Measurements from ENCODE around the gene NHLH1.

The NHLH1 gene

GRCh38 chr1:160359559-160360226 is 7.2 kb upstream of the NHLH1 start:
- DNase-seq: no peak

DNA sequence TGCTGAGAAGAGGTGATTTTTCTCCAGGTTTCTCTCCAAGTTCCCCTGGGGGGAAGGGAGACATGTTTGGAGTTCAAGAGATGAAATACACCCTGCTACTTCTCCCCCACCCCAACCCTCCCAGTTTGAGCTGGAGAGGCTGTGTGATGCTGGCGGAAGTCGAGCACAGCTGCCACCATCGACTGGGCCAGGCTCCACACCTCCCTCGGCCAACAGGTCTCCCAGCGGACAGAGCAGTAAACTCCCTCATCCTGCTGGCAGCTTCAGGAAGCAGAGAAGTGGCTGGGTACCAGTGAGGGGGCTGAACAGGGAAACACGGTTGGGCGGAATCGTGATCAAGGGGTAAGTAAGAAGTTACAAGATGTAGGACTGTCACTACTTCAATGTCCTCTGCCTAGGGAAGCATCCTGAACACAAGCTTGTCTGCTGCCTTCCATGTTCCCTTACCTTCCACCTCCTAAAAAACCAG is 6.6 kb upstream of the NHLH1 start:
- DNase-seq: no peak

- no peak for DNase-seq
Observed at GRCh38 chr1:160361199-160361598, 5.7 kb upstream of the NHLH1 start.

DNA sequence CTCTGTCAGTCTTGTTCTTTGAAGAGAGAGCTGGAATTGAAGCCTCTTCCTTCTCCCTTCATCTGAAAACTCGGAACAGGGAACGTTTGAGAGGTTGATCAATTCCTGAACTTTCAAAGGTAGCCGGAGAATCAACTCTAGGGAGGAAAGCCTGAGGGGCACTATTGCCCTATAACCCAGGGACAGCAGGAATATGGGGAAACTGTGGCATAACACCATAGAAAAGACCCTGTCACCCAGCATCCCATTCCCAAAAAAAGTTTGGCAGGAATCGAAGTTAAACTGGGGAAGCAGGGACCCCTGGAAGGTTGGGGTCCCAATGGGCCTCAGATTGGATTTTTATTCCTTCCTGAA is 5.1 kb upstream of the NHLH1 start:
- no peak for DNase-seq

DNA sequence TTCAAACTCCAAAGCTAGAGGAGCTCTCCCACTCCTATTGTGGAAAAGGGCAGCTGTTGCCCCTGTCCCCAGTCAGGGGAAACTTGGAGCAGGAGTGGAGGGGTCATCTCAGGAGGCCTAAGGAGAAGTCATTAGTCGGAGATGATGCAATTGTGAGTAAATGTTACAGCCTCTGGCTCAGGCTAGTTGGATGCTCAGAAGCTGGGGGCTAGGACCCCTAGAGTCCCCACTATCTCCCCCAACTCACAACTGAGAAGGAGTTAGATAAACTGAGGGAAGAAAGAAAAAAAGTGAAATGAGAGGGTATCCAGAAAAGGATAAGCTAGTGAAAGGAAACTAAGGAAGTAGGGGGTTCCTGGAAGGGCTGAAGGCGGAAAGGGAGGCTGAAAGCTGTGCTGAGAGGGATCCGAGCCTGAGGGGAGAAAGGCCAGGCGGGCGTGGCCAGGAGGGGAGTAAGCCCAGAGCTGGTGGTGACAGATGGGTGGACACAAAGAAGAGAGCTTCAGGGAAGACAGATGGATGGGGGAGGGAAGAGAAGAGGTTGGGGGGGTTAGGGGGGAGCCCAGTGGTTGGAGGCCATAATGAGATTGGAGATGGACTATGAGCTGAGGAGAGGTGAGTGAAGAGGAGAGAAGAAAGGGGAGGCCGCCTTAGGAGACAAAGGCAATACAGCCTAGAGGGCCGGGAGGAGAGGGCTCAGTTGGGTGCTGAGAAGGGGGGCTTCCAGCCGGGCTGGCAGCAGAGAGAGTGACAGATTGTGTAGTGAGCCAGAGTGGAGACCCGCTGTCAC is 4.5 kb upstream of the NHLH1 start:
- no peak for DNase-seq

- DNase-seq: no peak
Observed at GRCh38 chr1:160363010-160363409, 3.9 kb upstream of the NHLH1 start.

DNA sequence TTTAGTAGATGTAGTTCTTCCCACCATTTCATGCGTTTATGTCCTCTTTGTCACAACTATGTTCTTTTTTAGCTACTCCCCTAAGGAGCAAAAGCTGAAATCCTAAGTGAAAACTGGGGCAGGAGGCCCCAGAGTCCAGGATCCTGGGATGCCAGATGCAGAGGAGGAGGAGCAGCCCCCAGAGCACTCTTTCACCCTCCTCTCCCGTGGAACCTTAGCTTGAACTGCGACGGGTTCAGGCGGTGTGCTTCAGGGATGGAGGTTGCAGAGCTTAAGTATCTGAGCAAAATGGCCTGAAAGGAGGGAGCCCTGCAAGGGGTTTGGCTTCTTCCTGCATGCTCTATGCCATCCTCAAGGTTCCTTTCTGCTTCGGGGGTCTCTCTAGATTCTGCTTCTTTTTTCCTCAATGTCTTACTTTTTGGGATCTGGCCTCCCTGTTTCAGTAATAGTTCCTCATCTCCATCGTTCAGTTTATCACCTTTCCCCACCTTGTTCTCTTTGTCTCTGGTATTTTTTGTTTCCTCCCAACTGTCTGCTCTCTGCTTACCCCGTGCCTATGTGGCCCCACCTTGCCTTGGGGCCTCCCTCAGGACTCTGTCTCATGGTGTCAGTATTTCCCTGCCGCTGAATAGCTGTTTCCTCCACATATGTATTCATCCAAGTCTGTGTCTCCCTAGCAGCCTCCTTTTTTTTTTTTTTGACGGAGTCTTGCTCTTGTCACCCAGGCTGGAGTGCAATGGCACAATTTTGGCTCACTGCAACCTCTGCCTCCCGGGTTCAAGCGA is 2.7 kb upstream of the NHLH1 start:
- DNase-seq: no peak

- no peak for DNase-seq
Observed at GRCh38 chr1:160365325-160365724, 1.5 kb upstream of the NHLH1 start.

- no peak for DNase-seq
Observed at GRCh38 chr1:160367516-160367900, 637 bp downstream of the NHLH1 start.

- no peak for DNase-seq
Observed at GRCh38 chr1:160367934-160368923, 1.4 kb downstream of the NHLH1 start.

- no peak for DNase-seq
Observed at GRCh38 chr1:160369087-160369486, 2.2 kb downstream of the NHLH1 start.

DNA sequence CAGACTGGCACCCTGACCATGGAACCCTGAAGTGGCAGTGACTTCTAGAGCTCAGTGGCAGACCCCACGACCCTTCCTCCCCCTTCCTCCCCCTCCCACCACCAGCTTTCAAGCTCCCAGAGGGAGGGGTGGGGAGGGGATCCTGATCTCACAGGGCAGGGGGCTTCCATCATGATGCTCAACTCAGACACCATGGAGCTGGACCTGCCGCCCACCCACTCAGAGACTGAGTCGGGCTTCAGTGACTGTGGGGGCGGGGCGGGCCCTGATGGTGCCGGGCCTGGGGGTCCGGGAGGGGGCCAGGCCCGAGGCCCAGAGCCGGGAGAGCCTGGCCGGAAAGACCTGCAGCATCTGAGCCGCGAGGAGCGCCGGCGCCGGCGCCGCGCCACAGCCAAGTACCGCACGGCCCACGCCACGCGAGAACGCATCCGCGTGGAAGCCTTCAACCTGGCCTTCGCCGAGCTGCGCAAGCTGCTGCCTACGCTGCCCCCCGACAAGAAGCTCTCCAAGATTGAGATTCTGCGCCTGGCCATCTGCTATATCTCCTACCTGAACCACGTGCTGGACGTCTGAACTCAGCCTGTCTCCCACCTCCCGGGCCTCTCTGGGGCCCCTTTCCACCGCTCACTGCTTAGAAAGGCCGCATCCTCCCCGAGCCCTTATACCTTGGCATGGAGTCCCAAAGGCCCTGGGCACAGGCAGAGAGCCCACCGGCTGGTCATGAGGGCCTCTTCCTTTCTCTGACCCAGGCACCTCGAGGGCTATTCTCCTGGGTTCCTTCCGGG is 3.9 kb downstream of the NHLH1 start:
- DNase-seq: no peak

GRCh38 chr1:160371346-160371631 is 4.4 kb downstream of the NHLH1 start:
- no peak for DNase-seq

GRCh38 chr1:160371756-160372155 is 4.9 kb downstream of the NHLH1 start:
- DNase-seq: no peak

DNA sequence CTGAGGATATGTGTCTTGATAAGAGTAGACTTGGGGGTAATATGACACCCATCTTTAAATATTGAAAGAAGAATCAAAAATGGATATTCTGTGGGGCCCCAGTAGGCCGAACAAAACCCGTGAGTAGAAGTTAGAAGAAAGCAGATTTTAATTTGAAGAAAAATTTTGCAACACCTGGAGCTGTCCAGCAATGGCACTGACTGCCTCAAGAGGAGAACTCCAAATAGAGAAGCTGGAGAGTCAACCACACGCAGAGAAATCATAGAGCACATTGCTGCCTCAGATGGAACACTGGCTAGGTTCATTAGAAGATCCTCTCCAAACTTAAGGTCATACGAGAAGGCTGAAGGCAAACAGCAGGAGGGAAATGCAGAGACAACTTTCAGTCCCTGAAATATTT is 6.8 kb downstream of the NHLH1 start:
- DNase-seq: no peak

DNA sequence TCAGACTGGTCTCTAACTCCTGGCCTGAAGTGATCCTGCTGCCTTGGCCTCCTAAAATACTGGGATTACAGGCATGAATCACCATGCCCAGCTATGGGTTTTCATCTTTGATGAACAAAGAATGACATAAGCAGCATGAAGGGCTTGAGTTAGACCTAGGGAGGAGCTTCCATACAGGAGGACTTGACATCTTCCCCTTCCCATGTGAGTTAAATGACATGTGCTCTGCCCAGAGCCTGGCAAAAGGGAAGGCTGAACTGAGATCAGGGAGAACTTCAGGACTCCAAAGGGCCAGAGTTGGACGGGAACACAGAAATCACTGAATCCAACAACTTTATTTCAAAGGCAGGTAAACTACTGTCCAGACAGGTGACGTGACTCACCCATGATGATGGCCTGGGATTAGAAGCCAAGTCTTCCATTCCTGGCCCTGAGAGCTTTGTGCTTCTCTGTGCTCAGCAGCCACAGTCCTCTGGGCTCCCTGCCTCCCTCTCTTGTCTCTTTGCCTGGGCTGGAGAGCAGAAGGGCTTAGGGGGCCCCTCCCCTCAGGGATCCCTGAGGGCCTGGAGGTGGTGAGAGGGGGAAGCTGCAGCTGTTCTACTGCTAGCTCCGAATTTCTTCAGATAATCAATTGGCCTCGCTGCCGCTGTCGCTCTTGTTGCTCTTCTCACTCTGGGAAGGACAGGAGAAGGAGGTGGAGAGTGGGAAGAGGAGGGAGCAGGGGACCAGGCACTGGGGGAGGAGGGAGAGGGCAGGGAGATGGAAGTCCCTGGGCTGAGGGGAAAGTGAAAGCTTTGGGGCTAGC is 7.6 kb downstream of the NHLH1 start:
- no peak for DNase-seq

DNA sequence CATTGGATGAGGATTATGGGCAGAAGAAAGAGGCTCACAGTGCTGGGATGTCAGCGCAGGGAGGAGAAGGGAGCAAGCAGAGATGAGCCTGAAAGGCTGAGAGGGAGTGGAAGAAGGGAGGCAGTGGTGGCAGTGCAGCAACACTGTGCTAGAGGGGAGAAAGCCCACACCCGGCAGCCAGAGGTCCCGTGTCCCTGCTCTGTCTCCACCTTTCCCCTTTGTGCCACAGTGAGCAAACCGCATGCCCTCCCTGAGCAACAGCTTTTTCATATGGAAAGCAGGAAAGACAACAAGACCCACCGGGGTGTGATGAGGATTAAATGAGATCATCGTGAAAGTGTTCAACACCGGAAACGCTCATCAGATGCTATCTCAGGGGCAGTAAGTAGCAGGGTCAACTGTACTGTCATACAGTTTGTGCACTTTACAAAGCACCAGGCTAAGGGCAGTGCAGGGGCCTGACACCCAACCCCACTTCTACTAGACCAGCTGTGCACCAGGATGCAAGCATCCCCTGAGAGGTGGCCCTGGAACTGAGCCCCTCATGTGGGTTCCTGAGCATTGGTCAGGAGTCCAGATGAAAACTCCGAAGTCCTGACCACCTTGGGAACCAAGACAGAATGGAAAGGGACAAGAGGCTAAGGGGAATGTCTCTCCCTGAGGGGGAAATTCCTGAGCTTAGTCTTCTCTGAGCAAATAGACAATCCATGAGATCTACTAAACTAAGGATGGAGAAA is 9.1 kb downstream of the NHLH1 start:
- DNase-seq: no peak

- DNase-seq: peak in 1 of 2 donors; percentile 27
Observed at GRCh38 chr1:160376525-160377131, 9.8 kb downstream of the NHLH1 start.

- DNase-seq: no peak
Observed at GRCh38 chr1:160377585-160378206, 10.8 kb downstream of the NHLH1 start.

Measured in activated CD4-positive, alpha-beta T cell treated with anti-CD3 and anti-CD28 coated beads for 4 hours (primary cell).